Measurements from ENCODE around the gene TTC28.

Gene TTC28

DNA sequence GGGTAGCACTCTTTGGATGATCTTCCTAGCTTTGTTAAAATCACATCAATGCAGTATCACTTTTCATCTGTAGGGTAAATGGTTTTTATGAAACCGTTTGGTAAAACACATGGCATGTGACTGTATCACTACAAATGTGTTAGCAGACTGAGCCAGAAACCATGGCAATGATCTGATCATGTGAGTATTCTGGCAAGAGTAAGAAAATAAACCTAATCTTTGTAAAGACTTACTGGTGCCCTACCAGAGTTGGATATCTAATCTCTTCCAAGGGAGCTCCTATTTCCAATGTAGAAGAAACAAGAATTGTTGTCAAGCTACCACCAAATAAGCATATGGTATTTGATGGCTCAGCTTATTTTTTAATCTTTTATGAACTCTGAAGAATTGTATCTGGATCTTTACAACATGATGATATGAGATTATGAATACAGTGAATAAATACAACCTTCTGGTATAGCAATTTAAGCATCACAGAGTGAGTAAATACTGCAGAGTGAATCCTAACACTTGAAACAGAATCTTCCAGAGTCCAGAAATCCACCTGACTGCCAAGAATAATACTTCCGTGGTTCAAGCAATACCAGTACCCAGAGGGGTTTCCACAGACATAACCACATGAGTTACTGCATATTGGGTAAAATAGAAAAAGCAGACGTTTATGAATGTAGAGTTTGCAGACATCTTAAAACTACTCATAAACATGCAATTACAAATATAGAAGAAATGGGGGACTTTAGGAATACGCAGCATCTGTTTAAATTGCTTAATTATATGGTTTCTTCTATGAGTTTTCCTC, 238.8 kb downstream of the TTC28 start:
- DNase-seq (ENCODE audit: low spot score) = peak; percentile 57

DNA sequence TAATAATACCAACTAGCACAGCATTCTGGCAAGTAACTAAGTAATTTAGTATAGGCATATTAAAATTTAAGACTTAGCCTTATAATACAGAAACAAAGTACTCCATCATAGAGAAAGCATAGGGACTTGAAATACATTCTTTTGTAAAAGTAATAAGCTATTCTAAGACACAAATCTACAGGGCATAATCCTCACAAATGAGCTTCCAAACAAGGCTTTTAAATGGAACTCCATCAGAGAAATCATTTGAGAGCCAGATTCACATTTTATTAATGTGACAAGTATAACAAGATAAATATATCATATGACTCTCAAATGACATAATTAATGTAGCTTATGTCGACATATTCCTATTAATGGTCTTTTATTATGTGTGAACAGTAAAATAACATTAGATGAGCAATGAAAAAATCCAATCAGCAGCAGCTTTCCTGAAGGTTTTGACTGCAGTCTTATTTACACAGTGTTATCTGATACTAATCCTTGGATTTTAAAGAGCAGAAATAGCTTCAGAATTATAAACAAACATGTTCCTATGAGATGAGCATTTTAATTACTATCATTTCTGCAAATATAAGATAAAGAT, 241.4 kb downstream of the TTC28 start:
- DNase-seq (ENCODE audit: low spot score) = no peak

DNA sequence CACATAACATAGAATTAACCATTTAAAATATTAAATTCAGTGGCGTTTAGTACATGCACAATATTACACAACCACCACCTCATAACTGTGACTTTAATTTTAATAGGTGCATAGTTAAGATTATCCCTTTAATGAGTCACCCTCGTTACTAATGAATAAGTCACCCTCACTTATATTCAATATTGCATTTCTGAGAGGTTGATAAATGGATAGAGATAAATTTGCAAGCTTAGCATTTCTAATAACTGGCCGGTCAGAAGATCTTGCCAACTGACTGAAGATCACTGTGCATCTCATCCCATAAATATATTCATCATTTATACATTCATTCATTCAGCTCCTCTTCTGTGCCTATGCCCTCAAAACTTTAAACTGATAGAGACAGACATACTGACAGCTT, 243.7 kb downstream of the TTC28 start:
- DNase-seq (ENCODE audit: low spot score) = no peak

DNA sequence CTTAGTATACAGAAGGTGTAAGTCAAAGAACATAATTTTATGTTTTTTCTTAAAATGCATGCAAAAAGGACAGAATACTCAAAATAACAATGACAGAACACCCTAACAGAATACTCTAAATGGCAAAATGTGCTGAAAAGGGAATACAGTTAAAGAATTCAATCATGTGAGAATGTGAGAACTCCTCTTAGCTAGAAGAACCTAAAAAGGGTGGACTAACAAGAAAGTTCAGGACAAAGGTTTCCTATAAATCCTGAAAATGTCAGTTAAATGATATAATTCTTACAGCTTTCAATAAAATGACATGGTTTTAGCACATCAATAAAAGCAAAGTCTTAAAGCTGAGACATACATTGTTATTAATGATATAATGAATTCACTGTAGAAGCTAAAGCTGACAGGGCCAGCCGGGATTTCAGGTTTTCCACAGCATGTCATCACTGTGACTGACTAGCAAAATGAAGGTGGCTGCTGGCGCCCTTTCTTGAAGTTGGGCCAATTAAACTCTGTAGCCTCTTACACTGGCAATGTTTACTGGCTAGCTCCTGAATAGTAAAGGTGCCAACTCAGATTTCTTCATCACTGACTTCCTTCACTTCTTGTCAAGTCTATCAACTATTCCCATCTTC, 244.4 kb downstream of the TTC28 start:
- peak; percentile 26 for DNase-seq (ENCODE audit: low spot score)

DNA sequence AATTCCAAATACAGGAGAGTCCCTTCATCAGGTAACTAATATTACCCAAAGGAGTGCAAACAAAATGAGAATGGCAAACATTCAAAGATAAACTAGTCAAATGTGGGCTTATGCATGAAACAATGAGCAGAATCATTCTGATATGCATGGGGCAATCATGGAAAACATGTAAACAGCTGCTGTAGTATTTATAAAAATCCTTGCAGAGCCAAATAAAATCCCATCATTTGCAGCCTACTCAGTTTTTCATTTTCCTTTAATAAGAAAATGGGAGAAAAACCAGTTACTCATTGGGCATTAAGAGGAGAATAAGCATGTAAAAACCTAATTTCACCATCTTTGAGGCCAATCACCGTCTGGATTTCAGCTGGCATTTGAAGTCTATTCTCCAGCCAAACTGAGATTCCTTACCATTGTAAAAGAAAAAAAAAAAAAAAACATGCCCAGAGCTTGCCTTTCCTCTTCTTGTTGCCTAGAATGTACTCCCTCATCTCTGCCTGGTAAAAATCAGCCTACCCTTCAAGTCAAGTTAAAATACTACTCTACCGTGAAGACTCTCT, 249.1 kb downstream of the TTC28 start:
- no peak for DNase-seq (ENCODE audit: low spot score)

DNA sequence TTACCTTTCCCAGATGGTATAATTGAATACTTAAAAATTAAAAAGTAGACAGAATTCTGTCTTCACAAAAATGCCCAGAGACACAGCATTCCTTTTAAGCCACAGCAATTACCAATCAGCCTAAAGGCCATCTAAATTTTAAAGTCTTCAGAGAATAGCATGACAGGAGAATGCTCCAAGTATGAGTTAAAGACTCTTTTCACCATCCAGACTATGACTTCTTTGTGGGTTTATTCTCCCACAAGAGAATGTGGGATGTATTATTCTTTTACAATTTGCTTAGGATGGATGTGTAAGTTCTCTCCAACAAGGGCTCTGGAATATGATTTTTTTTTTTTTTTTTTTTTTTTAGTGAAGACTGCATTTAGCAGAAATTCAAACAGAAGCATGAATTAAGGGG, 249.9 kb downstream of the TTC28 start:
- DNase-seq (ENCODE audit: low spot score) = no peak

DNA sequence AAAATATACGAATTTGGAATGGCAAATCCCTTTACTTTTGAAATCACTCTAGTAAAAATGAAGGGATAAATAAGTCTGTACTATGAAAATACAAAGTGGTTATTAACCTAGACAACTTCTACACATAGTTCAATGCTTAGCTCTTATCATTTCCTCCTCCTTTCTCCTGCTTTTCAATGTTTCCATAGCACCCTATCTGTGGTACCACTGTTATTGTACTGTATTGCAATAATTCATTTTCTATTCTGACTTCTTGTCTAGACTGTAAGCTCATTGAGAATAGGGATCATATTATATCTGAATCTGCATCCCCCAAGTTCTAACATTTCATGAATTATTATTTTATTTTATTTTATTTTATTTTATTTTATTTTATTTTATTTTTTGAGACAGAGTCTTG, 251.4 kb downstream of the TTC28 start:
- no peak for DNase-seq (ENCODE audit: low spot score)

DNA sequence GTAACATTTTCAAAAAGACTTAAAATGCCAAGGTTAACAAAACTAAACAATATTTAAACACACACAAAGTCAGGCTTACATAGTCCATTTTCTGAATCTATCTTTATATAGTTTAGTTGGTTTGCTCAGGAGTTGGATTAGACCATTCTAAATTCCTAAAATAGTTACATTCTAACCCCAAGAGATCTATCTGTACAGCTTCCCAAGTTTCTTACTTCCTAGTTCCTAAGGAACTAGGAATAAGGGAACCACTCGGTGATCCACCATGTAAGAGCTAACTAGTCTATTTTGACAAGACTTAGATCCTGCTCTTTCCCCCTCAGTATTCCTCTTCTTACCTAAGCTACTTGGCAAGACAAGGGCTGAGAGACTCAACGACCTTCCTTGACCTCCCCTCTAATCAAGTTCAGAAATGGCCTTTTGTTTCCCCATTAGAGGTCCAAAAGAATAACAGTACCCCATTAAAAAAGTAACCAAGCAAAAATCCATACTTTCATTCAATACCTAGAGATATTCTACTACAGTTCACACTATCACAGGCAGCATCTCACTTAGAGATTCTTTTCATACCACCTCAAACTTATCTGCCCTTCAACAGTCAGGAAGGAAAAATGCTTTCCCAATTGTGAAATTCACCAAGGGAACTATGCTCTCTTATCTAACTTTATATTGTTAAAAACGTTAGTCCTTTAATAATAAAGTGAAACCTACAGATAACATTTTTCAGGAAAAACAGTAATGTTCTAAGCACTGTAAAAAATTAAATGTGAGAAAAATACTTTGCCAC, 253.1 kb downstream of the TTC28 start:
- DNase-seq (ENCODE audit: low spot score) = no peak

DNA sequence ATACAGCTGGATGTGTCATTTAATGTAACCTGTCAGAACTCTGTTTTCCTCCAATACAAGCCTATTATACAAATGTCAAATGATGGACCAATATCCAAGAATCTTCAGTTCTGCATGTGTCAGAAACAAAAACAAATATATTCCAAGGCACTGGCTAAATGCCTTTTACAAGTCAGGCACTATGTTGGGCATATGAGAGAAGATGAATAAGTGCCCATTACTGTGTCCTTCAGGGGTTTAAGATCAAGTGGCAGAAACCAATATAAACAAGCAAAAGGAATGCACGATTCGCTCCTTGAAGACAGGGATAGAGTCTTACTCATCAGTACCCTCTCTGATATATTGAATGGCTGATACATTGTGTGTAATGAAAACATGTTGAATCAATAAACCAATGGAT, 254.4 kb downstream of the TTC28 start:
- DNase-seq (ENCODE audit: low spot score) = no peak

DNA sequence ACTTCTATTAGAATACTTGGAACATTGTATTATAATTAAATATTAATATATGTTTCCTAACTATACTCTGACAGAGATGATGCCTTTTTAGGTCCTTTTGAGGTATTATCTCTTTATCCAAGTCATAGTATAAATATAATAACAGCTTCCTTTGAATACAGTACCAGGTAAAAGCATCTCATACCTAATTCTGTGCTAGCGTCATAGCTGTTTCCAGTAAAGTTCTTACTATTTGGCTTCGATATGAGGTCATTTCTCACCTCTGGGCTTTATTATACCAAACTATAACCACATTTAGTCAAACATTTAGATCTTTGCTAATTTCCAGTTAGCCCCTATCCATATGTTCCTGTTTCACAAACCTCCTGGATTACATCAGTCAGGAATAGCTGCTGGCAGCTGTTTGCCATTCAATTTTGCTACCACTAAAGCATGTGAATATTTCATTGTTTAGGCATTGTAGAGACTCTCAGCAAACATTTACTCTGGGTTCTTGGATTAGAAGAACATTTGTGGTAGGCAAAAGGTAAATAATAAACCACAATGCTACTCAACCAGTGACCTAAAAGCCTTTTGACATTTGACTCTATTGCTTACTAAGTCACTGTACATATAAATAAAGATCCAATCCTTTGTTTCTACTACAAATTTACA, 255.1 kb downstream of the TTC28 start:
- no peak for DNase-seq (ENCODE audit: low spot score)

DNA sequence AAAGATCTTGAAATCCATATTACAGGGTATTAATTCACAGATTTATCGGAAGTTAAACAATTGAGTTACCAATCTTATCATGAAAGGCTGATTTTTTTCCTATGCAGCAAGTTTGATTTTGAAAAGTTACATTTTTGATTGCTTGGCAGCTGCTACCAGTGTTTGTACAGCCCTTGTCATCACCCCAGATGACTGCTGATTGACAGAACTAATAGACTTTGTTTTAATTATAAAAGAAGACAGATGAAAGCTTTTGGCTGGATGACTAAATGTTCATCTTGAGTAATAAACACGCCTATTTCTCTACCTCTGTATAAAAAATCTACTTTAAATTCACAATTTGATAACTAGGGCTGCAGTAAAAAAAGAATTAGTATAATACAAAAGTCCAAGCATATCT, 259.7 kb downstream of the TTC28 start:
- DNase-seq (ENCODE audit: low spot score) = no peak

DNA sequence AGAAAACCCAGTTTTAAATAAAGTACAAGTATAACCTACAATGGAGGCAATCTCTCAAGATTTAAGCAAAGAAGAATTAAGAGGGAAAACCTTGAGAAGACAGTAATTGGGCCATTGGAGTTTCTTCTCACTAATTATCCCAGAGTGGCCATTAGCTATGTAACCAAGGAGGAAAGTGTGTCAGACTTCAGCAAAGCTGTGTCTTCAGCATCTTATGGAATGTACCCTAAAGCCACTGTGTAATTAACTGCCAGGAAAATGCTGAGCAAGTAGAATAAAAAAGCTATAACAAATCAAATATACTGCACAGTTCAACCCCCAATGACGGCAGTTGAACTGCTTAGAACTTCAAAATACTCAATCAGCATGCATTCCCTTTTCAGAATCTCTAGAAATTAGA, 261.6 kb downstream of the TTC28 start:
- no peak for DNase-seq (ENCODE audit: low spot score)

DNA sequence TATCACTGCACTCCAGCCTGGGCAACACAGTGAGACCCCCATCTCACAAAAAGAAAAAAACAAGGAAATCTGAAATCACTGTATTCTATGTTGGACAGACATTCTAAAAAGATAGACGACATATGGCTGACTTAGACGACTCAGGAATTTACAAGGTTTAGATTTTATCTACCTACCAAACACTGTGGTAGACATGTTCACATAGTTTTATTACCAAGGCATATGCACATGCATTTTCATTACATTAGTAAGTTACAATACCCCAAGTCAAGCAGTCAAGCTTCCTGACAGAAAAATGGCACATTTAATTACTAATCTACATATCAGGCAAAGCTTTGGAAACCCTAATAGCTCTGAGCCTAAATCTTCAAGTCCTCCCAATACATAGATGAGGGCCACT, 262.2 kb downstream of the TTC28 start:
- no peak for DNase-seq (ENCODE audit: low spot score)

DNA sequence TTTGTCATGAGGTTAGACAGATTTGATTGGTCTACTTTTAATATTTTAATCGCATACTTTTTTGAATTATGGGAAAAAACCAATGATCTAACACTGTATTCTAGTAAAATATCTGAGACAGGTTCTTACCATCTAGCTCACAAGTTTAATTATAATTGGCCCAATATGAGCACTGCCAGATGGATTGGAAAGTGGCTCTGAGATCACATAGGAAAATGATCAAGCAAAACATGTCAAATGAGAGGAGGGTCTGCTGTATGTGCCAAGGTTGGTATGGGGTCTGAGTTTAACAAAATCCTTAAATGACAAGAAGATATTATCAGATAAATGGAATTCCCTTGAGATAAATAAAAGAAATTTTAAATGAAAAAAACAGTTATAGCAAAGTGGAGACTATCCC, 264.7 kb downstream of the TTC28 start:
- DNase-seq (ENCODE audit: low spot score) = no peak

DNA sequence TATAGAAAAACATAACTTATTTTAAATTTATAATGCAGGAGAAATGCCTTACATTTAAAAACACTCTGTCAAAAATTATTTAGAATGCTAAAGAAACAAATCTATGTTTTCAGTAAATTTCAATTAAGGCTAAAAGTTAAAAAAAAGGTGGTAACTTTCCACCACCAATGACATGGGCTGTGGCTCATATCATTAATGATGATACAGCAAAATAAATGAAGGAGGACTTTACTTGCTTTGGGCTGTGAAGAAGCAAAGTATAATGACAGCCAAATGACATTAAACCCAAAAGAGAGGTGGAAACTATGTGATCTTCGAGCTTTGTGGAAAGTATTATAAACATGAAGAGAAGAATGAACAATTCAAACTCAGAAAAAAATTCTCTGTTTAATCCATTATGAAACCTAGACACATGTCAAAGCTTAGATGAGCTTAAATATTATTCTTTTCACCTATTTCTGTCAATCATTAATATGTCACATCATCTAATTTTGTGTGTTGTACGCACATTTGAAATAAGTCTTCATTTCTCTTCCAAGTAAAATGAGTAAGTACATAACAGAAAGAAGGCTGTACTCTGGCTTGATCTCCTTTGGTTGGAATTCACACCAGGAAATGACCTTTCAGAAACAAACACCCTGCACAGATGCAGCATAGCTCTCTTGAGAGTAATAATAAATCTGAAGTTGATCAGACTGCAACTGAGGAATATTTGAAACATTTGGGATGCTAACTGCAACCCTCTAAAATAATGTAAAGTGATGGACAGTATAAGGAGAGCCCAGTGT, 265.8 kb downstream of the TTC28 start:
- DNase-seq (ENCODE audit: low spot score) = no peak

DNA sequence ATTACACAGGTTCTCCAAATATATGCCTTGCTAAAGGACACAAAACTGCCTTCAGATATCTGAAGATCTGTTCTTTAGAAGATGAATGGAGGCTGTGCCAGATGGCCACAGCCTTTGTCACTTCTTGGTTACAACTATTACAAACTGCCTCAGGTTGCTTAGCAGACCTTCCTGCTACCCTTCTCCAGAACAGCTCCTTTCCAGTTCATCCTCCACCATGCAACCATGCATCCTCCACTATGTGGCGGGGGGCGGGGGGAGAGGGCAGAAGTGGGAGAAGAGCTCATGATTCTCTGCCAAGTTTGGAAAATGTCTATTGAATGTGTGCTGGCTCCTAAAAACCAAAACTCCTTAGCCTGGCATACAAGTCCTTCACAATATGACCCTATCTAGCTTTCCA, 267.5 kb downstream of the TTC28 start:
- no peak for DNase-seq (ENCODE audit: low spot score)

DNA sequence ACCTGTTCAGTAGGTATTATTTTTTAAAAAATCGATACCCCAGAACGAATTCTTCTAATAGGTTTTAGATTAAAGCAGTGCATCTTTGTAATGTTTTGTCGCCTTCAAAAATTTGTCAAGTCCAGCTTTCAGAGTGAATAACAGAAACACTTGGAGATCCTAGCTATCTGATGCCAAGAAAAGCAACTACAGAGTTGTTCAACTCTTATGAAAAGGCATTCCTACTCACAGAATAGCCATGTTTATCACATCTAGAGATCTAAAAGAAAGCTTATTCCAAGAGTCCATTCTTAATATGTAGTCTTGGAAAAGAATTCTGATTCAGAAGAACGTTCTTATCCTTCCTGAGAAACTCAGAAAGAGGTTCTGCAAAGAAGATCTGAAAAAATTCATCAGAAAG, 268.5 kb downstream of the TTC28 start:
- DNase-seq (ENCODE audit: low spot score) = no peak

DNA sequence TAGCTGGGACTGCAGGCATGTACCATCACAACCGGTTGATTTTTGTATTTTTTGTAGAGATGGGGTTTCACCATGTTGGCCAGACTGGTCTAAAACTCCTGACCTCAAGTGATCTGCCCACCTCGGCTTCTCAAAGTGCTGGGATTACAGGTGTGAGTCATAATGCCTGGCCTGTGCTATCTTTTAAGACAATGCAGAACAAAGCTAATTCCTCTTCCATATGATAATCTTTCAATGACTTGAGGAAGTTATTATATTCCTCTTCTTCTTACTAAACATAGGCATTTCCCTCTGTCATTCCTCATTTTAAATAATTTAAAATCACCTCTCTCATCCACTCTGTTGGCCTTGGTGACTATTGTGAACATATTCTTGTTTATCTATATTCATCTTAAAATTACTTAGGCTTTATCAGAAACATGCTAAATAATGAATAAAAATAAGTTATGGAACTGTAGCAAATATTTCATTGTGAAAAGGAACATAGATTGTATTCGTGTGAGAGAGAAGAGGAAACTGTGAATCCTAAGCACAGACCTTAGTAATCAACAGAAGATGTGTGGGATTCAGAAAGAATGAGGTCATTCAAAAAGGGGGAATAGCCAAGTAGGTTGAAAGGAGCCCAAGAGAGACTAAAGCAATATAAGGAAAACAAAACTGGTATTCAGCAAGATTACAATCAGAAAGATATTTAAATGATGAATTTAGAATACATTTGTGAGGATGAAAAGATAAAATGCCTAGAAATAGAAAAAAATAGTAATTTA, 269.4 kb downstream of the TTC28 start:
- no peak for DNase-seq (ENCODE audit: low spot score)

DNA sequence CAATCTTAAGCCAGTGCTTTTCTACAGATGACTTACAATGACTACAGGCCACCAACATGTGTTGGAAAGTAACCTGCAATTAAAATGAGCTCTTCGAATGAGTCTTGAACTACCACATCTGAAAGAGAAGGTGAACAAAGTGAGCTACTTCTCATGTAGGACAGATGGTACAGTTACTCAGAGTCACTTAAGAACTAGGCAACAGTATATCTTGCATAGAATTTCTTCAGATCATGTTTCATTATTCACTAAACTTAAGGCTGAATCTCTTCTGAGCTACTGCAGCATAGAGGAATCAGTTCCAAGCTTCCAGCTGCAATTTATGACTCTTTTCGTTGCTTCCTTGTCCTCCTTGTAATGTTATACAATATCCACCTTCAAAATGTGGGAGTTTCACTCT, 270.9 kb downstream of the TTC28 start:
- no peak for DNase-seq (ENCODE audit: low spot score)

DNA sequence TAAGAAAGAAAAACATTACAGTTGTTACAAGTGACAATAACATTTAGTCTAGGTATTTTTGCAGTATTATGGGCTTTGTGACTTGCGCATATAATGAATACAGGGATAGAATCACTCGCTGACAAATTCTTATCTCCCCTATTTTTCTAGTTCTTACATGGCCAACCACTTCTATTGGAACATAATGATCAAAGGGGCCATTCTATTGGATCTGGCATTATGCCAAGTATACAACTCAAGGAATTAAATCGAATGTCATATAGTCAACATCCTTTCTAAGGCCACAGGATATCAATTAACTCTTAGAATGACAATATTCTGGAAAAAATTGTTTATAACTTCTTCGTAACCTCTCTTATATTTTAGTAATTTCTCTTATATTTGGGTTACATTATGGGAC, 272.0 kb downstream of the TTC28 start:
- no peak for DNase-seq (ENCODE audit: low spot score)
